OCI-LY3 (cell line): ENCODE measurements around the gene CMSS1.

Experiments
- EZH2phosphoT487 ChIP-seq: fragments of 200-600 bp; shearing (Covaris generic); IDR thresholded peaks from 2 replicates; pipeline ENCODE4 v1.6.1; 2018; ENCODE audit warnings: antibody characterized with exemption, mixed run types, low read depth
- TF ChIP-seq, protein P1 (sequence below): fragments of 200-600, 300-600 bp; sonication (generic); IDR thresholded peaks from 2 replicates; pipeline ENCODE4 v1.5.1; 2014; ENCODE audit warnings: antibody characterized with exemption, low read length, low read depth

DNA sequence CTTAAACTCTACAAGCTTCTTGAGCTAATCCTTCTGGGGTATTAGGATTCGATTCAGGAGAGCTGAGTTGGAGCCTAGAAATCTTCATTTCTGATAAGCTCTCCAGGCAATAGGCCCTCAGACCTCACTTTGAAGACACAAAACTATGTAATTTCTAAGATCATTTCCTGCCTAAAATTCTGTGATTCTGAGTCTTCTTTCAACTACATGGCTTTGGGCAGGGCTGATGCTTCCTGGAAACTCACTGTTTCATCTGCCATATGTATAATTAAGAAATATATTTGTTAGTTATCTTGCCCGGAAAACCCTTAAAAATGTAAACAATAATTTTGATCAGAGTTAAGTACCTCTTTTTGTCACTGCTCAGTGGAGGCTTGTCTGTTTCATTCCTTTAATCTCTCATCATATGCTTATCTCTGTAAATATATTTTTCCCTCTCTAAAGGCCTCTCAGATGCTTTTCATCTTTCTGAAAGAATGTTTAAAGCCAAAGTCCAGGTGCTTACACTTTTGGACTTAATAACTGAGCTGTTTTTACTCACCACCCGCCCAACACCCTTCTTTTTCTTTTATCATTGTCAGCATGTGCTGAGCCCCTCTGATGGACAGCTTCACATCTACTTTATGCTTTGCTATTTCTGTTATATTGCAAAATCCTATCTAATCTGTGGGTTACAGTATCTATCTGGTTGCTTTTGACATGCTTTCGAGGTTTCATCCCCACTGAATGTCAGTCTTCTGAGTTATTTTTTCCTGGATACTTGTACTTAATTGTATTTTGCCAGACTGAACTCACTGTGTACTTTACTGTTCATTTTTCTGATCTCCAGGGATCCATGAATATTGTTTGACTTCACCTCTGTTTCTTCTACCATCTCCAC lies 258.4 kb downstream of the CMSS1 start:
- no peak for TF ChIP-seq EZH2phosphoT487
- TF ChIP-seq, protein P1, sequence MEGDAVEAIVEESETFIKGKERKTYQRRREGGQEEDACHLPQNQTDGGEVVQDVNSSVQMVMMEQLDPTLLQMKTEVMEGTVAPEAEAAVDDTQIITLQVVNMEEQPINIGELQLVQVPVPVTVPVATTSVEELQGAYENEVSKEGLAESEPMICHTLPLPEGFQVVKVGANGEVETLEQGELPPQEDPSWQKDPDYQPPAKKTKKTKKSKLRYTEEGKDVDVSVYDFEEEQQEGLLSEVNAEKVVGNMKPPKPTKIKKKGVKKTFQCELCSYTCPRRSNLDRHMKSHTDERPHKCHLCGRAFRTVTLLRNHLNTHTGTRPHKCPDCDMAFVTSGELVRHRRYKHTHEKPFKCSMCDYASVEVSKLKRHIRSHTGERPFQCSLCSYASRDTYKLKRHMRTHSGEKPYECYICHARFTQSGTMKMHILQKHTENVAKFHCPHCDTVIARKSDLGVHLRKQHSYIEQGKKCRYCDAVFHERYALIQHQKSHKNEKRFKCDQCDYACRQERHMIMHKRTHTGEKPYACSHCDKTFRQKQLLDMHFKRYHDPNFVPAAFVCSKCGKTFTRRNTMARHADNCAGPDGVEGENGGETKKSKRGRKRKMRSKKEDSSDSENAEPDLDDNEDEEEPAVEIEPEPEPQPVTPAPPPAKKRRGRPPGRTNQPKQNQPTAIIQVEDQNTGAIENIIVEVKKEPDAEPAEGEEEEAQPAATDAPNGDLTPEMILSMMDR, result no peak
